GM12874 (cell line): Measurements from ENCODE around the gene PYGO2.

Source experiments
- TF ChIP-seq, protein P1 (sequence below): IDR thresholded peaks from 2 replicates; pipeline ENCODE4 v1.5.1; 2011; ENCODE audit warnings: low read depth, mild to moderate bottlenecking, control low read depth, low read length, moderate library complexity; ENCODE audit not compliant: insufficient read depth

Gene PYGO2

DNA sequence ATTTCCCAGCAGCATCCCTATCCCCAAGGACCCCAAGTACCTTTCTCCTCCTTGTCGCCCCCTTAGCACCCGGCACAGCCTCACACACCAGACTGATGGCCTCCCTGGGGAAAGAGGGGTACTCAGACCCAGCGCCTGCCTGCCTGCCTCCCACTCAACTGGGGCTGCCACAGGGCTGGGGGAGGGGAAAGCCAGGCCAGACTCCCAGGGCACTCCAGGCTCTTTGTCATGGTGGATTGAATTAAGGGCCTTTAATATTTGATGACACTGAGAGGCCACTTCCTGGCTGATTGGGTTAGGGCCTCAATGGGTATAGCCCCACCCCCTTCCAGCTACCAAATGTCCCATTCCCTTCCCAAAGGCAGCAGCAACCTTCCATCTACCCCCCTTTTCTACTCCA lies 7.1 kb upstream of the PYGO2 start:
- TF ChIP-seq, protein P1, sequence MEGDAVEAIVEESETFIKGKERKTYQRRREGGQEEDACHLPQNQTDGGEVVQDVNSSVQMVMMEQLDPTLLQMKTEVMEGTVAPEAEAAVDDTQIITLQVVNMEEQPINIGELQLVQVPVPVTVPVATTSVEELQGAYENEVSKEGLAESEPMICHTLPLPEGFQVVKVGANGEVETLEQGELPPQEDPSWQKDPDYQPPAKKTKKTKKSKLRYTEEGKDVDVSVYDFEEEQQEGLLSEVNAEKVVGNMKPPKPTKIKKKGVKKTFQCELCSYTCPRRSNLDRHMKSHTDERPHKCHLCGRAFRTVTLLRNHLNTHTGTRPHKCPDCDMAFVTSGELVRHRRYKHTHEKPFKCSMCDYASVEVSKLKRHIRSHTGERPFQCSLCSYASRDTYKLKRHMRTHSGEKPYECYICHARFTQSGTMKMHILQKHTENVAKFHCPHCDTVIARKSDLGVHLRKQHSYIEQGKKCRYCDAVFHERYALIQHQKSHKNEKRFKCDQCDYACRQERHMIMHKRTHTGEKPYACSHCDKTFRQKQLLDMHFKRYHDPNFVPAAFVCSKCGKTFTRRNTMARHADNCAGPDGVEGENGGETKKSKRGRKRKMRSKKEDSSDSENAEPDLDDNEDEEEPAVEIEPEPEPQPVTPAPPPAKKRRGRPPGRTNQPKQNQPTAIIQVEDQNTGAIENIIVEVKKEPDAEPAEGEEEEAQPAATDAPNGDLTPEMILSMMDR: no peak

DNA sequence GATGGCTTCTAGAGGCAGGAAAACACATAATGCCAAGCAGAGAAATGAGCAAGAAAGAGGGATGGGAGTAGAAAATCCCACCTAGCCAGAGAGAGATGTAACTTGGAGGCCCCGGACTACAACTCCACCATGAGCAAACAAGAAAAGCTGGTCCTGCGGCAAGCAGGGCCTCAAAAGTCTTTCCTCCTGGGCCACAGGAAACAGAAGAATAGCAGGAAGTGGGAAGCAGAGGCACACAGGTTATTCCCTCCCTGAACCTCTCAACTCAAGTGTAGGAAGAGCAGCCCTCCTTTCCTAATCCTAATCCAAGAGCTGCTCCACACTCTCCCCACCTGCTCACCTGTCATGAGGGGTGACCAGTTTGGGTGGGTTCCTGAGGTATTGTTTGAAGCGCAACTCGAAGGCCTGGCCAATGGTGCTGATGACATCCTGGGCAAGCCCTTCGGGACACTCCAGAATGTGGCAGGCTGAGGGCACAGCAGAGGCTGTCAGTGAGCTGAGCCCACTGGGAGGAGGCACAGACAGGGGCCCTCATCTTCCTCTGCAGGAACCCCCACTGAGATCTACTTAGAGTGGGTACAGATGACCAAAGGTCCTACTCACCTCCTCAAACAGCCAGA lies 5.9 kb upstream of the PYGO2 start:
- TF ChIP-seq, protein P1: no peak

DNA sequence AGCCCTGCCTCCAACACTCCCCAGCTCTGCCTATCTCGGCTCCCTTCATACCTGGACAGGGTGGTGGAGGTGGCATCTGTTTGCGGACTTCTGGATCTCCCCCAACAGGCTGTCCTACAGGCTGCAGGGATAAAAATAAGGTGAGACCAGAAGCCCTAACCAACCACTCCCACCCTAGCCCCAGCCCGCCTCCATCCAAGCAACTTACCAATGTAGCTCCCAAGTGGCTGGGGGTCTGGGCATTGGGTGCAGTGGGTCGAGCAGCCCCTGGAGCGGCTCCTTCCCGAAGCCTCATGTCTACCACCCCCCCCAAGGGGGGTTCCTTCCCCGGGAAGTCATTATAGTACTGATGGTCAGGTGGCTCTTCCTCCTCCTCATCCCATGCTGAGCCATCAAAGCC lies 4.5 kb upstream of the PYGO2 start:
- TF ChIP-seq, protein P1: no peak

DNA sequence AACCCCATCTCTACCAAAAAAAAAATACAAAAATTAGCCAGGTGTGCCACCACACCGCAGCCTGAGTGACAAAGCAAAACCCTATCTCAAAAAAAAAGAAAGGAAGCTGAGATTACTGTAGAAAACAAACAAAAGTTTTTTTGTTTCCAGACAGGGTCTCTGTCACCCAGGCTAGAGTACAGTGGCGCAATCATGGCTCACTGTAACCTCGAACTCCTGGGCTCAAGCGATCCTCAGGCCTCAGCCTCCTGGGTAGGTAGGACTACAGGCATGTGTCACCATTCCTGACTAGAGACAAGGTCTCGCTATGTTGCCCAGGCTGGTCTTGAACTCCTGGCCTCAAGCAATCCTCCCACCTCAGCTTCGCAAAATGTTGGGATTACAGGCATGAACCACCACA lies 2.8 kb upstream of the PYGO2 start:
- TF ChIP-seq, protein P1: no peak

DNA sequence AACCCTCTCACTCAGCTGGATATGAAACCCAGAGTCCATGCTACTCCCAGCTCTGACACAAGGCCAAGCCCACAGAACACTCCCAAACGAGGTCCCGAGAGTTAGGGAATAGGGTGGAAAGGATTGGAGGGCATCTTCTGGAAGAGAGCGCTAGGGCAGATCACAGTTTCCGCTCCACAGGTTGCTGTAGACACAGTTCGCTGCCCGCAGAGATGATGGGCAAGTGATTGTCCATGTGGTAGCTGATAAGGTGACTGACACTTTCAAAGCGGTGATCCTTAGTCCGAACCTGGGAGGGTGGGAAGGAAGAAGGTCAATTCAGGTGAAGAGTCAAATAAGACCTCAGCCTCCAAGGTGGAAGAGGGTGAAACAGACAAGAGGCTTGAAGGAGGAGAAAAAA lies 2.1 kb upstream of the PYGO2 start:
- TF ChIP-seq, protein P1: no peak

DNA sequence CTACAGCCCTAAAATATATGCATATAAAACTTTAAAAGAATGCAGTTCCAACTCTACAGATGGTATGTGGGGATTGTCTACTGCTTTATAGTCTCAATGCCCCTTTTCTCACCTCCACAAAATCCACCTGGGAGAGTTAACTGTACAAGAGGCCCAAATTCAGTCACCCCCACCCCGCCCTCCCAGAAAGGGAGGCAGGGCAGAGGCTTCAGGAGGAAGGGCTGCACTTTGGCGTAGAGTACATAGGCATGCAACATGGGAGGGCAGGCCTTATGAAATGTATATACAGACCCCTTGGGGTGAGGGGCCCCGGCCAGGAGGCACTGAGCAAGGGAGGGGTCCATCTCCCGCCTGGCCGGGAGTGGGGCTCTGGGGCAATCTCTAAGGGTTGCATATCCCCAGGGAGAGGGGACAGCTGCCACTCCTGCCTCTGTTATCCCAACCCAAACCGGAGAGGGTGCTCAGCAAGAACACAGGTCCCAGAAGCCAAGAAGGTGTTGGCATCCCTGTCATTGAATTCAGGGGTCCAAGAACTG lies 1.3 kb upstream of the PYGO2 start:
- TF ChIP-seq, protein P1: no peak

DNA sequence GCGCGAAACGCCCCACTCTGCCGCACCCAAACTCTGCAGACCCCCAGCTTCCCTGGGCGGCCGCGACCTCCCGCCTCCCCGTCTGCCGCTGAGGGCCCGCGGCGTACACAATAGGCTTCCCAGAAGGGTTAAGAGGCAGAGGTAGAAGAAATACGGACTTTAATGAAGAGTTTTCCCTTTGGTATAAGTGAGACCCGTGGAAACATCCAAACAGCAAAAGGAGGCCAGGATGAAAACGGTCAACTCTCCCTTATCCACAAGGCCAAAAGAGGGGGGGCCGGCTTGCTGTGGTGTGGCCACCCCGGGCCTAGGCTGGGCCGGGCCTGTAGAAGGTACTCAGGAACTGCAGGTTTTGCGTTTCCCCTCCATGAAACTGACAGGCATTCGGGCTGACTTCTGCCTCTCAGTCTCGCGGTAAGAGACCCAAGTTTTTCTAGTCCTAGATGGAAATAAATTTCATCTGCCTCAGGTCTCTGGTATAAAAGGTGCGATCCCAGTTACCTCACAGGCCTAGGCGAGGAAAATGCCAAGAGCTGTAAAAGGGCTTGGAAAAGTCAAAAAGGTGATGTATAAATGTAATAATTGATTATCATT lies 671 bp upstream of the PYGO2 start:
- TF ChIP-seq, protein P1: no peak
